Smooth muscle cell (in vitro differentiated cells): ENCODE results near the gene ACKR4. TPM values are rescaled to one million over a fixed set of nuclear protein-coding genes. Genes with fewer than 3 reads are reported as not detected.

ENCODE experiments used
- DNase-seq: peaks from one replicate; lab custom pipeline; 2025; ENCODE audit not compliant: unreplicated experiment; lab: John Stamatoyannopoulos, UW
- H2AFZ ChIP-seq: fragments of 200-600 bp; sonication (generic); 2 replicates; pipeline ENCODE4 v1.6.0; 2016; ENCODE audit warnings: antibody characterized with exemption, low read depth, mild to moderate bottlenecking
- H3F3A ChIP-seq: fragments of 200-600 bp; sonication (generic); 2 replicates; pipeline ENCODE4 v1.6.0; 2017; ENCODE audit warnings: antibody characterized with exemption, low read depth
- H3K27ac ChIP-seq: fragments of 200-600 bp; sonication (generic); 2 replicates; pipeline ENCODE4 v1.5.1; 2016; ENCODE audit warnings: low read depth, mild to moderate bottlenecking
- H3K27me3 ChIP-seq: fragments of 200-600 bp; sonication (generic); 2 replicates; pipeline ENCODE4 v1.6.1; 2016; ENCODE audit warnings: low read depth, mild to moderate bottlenecking
- H3K36me3 ChIP-seq: fragments of 200-600 bp; sonication (generic); 2 replicates; pipeline ENCODE4 v1.5.1; 2016; ENCODE audit warnings: low read depth
- H3K4me1 ChIP-seq: fragments of 200-600 bp; sonication (generic); 2 replicates; pipeline ENCODE4 v1.5.1; 2016; ENCODE audit warnings: low read depth
- H3K4me2 ChIP-seq: fragments of 200-600 bp; sonication (generic); 2 replicates; pipeline ENCODE4 v1.6.0; 2016; ENCODE audit warnings: mild to moderate bottlenecking
- H3K4me3 ChIP-seq: fragments of 200-600 bp; sonication (generic); 2 replicates; pipeline ENCODE4 v1.5.1; 2016; ENCODE audit warnings: mild to moderate bottlenecking
- H3K79me2 ChIP-seq: fragments of 200-600 bp; sonication (generic); 2 replicates; pipeline ENCODE4 v1.6.0; 2016; ENCODE audit warnings: low read depth, mild to moderate bottlenecking
- H3K9ac ChIP-seq: fragments of 200-600 bp; sonication (generic); 2 replicates; pipeline ENCODE4 v1.6.0; 2016; ENCODE audit warnings: low read depth
- H3K9me3 ChIP-seq: fragments of 200-600 bp; sonication (generic); replicated peaks from 2 replicates; pipeline ENCODE4 v1.5.1; 2016; ENCODE audit warnings: low read depth
- H4K20me1 ChIP-seq: fragments of 200-600 bp; sonication (generic); 2 replicates; pipeline ENCODE4 v1.6.0; 2016; ENCODE audit warnings: low read depth
- CTCF ChIP-seq: fragments of 200-600 bp; sonication (generic); IDR thresholded peaks from 2 replicates; pipeline ENCODE4 v1.5.1; 2017; ENCODE audit warnings: borderline replicate concordance, mild to moderate bottlenecking, antibody characterized with exemption; ENCODE audit not compliant: insufficient read depth, poor library complexity, severe bottlenecking
- WGBS: methylation state at CpG from one replicate; pipeline ENCODE4 v1.1.7; 2016; ENCODE audit warnings: low lambda C conversion rate; 5-methylcytosine and 5-hydroxymethylcytosine counted together
- polyA plus RNA-seq: library from polyadenylated mRNA; unstranded; fragments of >200 nt; fragmentation: Nextera tagmentation; extraction: Ambion mirVana; gene quantifications from 2 replicates; pipeline ENCODE4 v1.2.1, GENCODE V29; 2016
- total RNA-seq: library from RNA; depleted of rRNA; stranded (reverse); fragments of >200 nt; gene quantifications from 2 replicates; pipeline ENCODE4 v1.2.3, GENCODE V29; 2014

The ACKR4 gene
- total and polyA plus RNA-seq, 2 experiments from 2014 or later: not detected

- H3K4me1 ChIP-seq: no peaks in the 10 kb centered on the region
- 25% methylated on average over 1 of the region's 1 CpG for WGBS
- H3K9ac ChIP-seq: peak overlapping the region; percentile 44
- H3K27me3 ChIP-seq: no peaks in the 10 kb centered on the region
- H2AFZ ChIP-seq: no peak overlapping the region
- H4K20me1 ChIP-seq: no peaks in the 10 kb centered on the region
- peak overlapping the region; percentile 86 for H3K27ac ChIP-seq
- no peak for DNase-seq
- H3K36me3 ChIP-seq: peaks cover 4% of the 10 kb centered on the region
- H3F3A ChIP-seq: peaks cover 8% of the 10 kb centered on the region
- H3K9me3 ChIP-seq: no peaks in the 10 kb centered on the region
- H3K4me3 ChIP-seq: no peak overlapping the region
- no peaks in the 10 kb centered on the region for H3K79me2 ChIP-seq
- no peak for TF ChIP-seq CTCF
- peak overlapping the region; percentile 59 for H3K4me2 ChIP-seq
Measured at GRCh38 chr3:132629928-132630327, 32.9 kb downstream of the ACKR4 start.

GRCh38 chr3:132630612-132631011 lies 33.5 kb downstream of the ACKR4 start:
- H2AFZ ChIP-seq: no peak overlapping the region
- no peak for TF ChIP-seq CTCF
- no peaks in the 10 kb centered on the region for H3K4me1 ChIP-seq
- peaks cover 8% of the 10 kb centered on the region for H3F3A ChIP-seq
- no peaks in the 10 kb centered on the region for H3K9me3 ChIP-seq
- WGBS: 34% methylated on average over 7 of the region's 7 CpGs
- H3K4me3 ChIP-seq: no peak overlapping the region
- H3K79me2 ChIP-seq: no peaks in the 10 kb centered on the region
- H3K9ac ChIP-seq: peak overlapping the region; percentile 44
- no peak for DNase-seq
- peaks cover 4% of the 10 kb centered on the region for H3K36me3 ChIP-seq
- peak overlapping the region; percentile 59 for H3K4me2 ChIP-seq
- no peaks in the 10 kb centered on the region for H3K27me3 ChIP-seq
- H4K20me1 ChIP-seq: no peaks in the 10 kb centered on the region
- peak overlapping the region; percentile 86 for H3K27ac ChIP-seq

GRCh38 chr3:132635052-132635451 lies 38.0 kb downstream of the ACKR4 start:
- Histone ChIP-seq H2AFZ (no peak overlapping the region), H3K27ac (no peak overlapping the region), H3K4me3 (no peak overlapping the region), H3F3A (peaks cover 8% of the 10 kb centered on the region), H3K27me3 (no peaks in the 10 kb centered on the region), H3K79me2 (no peaks in the 10 kb centered on the region), H3K4me1 (no peaks in the 10 kb centered on the region), H3K9ac (no peak overlapping the region), H3K36me3 (no peaks in the 10 kb centered on the region), H4K20me1 (no peaks in the 10 kb centered on the region), H3K9me3 (no peaks in the 10 kb centered on the region), H3K4me2 (no peak overlapping the region)
- no peak for DNase-seq
- TF ChIP-seq CTCF: no peak

GRCh38 chr3:132637590-132637989 lies 40.5 kb downstream of the ACKR4 start:
- H2AFZ ChIP-seq: no peak overlapping the region
- H3K27me3 ChIP-seq: no peaks in the 10 kb centered on the region
- H3F3A ChIP-seq: no peaks in the 10 kb centered on the region
- peak overlapping the region; percentile 74 for H3K27ac ChIP-seq
- H4K20me1 ChIP-seq: no peaks in the 10 kb centered on the region
- H3K4me2 ChIP-seq: peak overlapping the region; percentile 48
- 6% methylated on average over 1 of the region's 1 CpG for WGBS
- H3K9me3 ChIP-seq: no peaks in the 10 kb centered on the region
- no peaks in the 10 kb centered on the region for H3K36me3 ChIP-seq
- no peaks in the 10 kb centered on the region for H3K4me1 ChIP-seq
- peak overlapping the region; percentile 17 for H3K9ac ChIP-seq
- DNase-seq: no peak
- no peak overlapping the region for H3K4me3 ChIP-seq
- no peak for TF ChIP-seq CTCF
- H3K79me2 ChIP-seq: no peaks in the 10 kb centered on the region
